ENCODE results near the gene AP4E1.

DNA sequence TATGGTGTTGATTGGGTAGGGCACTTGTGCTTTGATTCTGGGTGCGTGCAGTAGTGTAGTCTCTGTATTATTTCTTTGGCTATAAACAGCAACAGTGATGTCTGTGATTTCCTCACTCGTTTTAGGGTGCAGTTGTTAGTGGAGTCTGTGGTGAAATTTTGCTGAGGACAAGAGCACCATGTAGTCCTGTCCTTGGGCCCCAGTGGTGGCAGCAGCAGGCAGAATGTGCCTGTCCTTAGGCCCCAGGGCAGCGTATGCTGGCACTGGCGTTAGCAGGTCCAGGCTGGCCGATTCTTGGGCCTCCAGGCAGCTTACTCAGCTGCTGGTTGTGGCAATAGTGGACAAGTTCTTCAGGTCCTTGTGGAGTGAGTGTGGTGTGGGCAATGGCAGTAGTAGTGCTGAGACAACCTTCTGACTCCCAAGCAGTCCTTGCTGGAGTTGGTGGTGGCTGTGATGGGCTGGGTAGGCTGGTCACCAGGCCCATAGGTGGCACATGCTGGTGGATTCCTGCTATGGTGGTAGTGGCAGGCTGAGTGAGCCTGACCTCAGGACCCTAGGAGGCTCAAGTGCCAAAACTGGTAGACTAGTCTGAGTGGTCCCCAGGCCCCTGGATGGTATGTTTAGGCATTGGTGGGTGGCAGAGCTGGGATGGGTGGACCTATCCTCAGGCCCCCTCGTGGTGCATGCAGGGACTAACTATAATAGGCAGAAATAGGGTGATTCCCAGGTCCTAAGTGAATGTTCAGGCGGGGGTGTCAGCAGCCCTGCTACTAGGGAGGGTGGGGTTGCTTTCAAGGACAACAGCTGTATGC, 129.9 kb downstream of the AP4E1 start:
- TF ChIP-seq CTCF (IDR thresholded peaks at IDR 0.05; ENCODE audit: low read length) (no peak), EZH2 (optimal IDR thresholded peaks at IDR 0.05; ENCODE audit: low read depth, low read length) (no peak), EZH2phosphoT487 (IDR thresholded peaks at IDR 0.05; ENCODE audit: low read length) (no peak)

All from MM.1S (cell line).